HepG2 (cell line): Measurements from ENCODE around the gene NEU4. TPM values are rescaled to one million over a fixed set of nuclear protein-coding genes. Genes with fewer than 3 reads are reported as not detected.
A peak's percentile ranks its signal among the peaks of the same experiment; 100 is the strongest.

Experiments
- CBX5 ChIP-seq: sonication (generic); formaldehyde crosslinking; IDR thresholded peaks from 2 replicates; pipeline ENCODE4 v1.4.0; 2020; ENCODE audit warnings: missing genetic modification reagents, borderline replicate concordance
- HIVEP1 ChIP-seq: sonication (generic); formaldehyde crosslinking; IDR thresholded peaks from 2 replicates; pipeline ENCODE4 v1.4.0; 2020; ENCODE audit warnings: mild to moderate bottlenecking, missing genetic modification reagents
- MAFG ChIP-seq: sonication (generic); formaldehyde crosslinking; IDR thresholded peaks from 2 replicates; pipeline ENCODE4 v1.5.1; 2020; ENCODE audit warnings: mild to moderate bottlenecking, missing genetic modification reagents
- PHF20 ChIP-seq: sonication (generic); formaldehyde crosslinking; IDR thresholded peaks from 2 replicates; pipeline ENCODE4 v1.5.0; 2020; ENCODE audit warnings: mild to moderate bottlenecking, missing genetic modification reagents
- POLR2G ChIP-seq: fragments of 200-400 bp; formaldehyde crosslinking; IDR thresholded peaks from 2 replicates; pipeline ENCODE4 v1.6.1; 2018; ENCODE audit warnings: mild to moderate bottlenecking, low read depth, low read length, moderate library complexity
- SMAD1 ChIP-seq: sonication (generic); formaldehyde crosslinking; IDR thresholded peaks from 2 replicates; pipeline ENCODE4 v1.4.0; 2020; ENCODE audit warnings: missing genetic modification reagents, low read depth, mild to moderate bottlenecking, borderline replicate concordance
- SRSF4 ChIP-seq: fragments of 200-400 bp; formaldehyde crosslinking; IDR thresholded peaks from one replicate; pipeline ENCODE4 v1.6.1; 2018; ENCODE audit warnings: mild to moderate bottlenecking, low read depth, low read length, moderate library complexity; ENCODE audit not compliant: poor library complexity, severe bottlenecking
- ZKSCAN8 ChIP-seq: IDR thresholded peaks from 2 replicates; pipeline ENCODE4 v1.6.1; 2016; ENCODE audit warnings: borderline replicate concordance, missing genetic modification reagents, missing compliant biosample characterization
- ZNF33A ChIP-seq: sonication (generic); formaldehyde crosslinking; IDR thresholded peaks from 2 replicates; pipeline ENCODE4 v1.5.1; 2020; ENCODE audit warnings: missing genetic modification reagents, mild to moderate bottlenecking, moderate library complexity, borderline replicate concordance
- ZNF468 ChIP-seq: sonication (generic); formaldehyde crosslinking; IDR thresholded peaks from 2 replicates; pipeline ENCODE4 v1.8.0; 2022; ENCODE audit warnings: mild to moderate bottlenecking, moderate library complexity, missing genetic modification reagents
- polyA plus RNA-seq, 8 experiments: library from polyadenylated mRNA; depleted of rRNA in 3 of 8; stranded (reverse) in 7 of 8; unstranded in 1 of 8; fragments of >200 nt; fragmentation: Illumina TruSeq in 4 of 8; extraction: Trizol in 4 of 8; gene quantifications; 2 replicates each; pipeline versions ENCODE4 v1.2.1 to v1.2.3, GENCODE V29; 2011 to 2016; ENCODE audit warnings: low read depth in 4 of 8, missing spikeins in 1 of 8, mixed read lengths in 1 of 8; ENCODE audit not compliant: insufficient read depth in 1 of 8
- total RNA-seq, 5 experiments: library from RNA; depleted of rRNA; stranded (reverse); fragments of >200 nt; fragmentation: Illumina TruSeq; extraction: Trizol; gene quantifications; 2 replicates each; pipeline ENCODE4 v1.2.3, GENCODE V29; 2016; ENCODE audit warnings: low read depth in 1 of 5
- TF ChIP-seq, protein P1 (sequence below): sonication (generic); formaldehyde crosslinking; IDR thresholded peaks from 2 replicates; pipeline ENCODE4 v1.5.0; 2020; ENCODE audit warnings: mild to moderate bottlenecking, missing genetic modification reagents
- TF ChIP-seq, protein P2 (sequence below): sonication (generic); formaldehyde crosslinking; conservative IDR thresholded peaks from 2 replicates; pipeline ENCODE4 v1.4.0; 2020; ENCODE audit warnings: mild to moderate bottlenecking, missing genetic modification reagents, moderate library complexity
- TF ChIP-seq, protein P3 (sequence below): sonication (generic); formaldehyde crosslinking; IDR thresholded peaks from 2 replicates; pipeline ENCODE4 v1.8.0; 2022; ENCODE audit warnings: missing genetic modification reagents, mild to moderate bottlenecking, moderate library complexity, borderline replicate concordance
- TF ChIP-seq, protein P4 (sequence below): sonication (generic); formaldehyde crosslinking; IDR thresholded peaks from 2 replicates; pipeline ENCODE4 v1.4.0; 2020; ENCODE audit warnings: mild to moderate bottlenecking, missing genetic modification reagents
- TF ChIP-seq, protein P5 (sequence below): sonication (generic); formaldehyde crosslinking; IDR thresholded peaks from 2 replicates; pipeline ENCODE4 v1.5.0; 2020; ENCODE audit warnings: mild to moderate bottlenecking, missing genetic modification reagents

Gene NEU4
- total and polyA plus RNA-seq, 2 of the 13 experiments (the other 11 are each of a cell fraction or from before 2014, with no cell fraction given): 53.5 to 107 TPM

GRCh38 chr2:241773511-241774418, 35.2 kb upstream of the NEU4 start (continued):
- TF ChIP-seq, protein P1, sequence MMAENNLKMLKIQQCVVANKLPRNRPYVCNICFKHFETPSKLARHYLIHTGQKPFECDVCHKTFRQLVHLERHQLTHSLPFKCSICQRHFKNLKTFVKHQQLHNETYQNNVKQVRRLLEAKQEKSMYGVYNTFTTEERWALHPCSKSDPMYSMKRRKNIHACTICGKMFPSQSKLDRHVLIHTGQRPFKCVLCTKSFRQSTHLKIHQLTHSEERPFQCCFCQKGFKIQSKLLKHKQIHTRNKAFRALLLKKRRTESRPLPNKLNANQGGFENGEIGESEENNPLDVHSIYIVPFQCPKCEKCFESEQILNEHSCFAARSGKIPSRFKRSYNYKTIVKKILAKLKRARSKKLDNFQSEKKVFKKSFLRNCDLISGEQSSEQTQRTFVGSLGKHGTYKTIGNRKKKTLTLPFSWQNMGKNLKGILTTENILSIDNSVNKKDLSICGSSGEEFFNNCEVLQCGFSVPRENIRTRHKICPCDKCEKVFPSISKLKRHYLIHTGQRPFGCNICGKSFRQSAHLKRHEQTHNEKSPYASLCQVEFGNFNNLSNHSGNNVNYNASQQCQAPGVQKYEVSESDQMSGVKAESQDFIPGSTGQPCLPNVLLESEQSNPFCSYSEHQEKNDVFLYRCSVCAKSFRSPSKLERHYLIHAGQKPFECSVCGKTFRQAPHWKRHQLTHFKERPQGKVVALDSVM: peak; percentile 86
- TF ChIP-seq SMAD1 (CRISPR knock-in tag): no peak; the same call in 1 of the 2 replicates
- TF ChIP-seq ZKSCAN8: peak; percentile 53; the same call in 1 of the 2 replicates
- no peak for TF ChIP-seq ZNF468
- TF ChIP-seq, protein P2, sequence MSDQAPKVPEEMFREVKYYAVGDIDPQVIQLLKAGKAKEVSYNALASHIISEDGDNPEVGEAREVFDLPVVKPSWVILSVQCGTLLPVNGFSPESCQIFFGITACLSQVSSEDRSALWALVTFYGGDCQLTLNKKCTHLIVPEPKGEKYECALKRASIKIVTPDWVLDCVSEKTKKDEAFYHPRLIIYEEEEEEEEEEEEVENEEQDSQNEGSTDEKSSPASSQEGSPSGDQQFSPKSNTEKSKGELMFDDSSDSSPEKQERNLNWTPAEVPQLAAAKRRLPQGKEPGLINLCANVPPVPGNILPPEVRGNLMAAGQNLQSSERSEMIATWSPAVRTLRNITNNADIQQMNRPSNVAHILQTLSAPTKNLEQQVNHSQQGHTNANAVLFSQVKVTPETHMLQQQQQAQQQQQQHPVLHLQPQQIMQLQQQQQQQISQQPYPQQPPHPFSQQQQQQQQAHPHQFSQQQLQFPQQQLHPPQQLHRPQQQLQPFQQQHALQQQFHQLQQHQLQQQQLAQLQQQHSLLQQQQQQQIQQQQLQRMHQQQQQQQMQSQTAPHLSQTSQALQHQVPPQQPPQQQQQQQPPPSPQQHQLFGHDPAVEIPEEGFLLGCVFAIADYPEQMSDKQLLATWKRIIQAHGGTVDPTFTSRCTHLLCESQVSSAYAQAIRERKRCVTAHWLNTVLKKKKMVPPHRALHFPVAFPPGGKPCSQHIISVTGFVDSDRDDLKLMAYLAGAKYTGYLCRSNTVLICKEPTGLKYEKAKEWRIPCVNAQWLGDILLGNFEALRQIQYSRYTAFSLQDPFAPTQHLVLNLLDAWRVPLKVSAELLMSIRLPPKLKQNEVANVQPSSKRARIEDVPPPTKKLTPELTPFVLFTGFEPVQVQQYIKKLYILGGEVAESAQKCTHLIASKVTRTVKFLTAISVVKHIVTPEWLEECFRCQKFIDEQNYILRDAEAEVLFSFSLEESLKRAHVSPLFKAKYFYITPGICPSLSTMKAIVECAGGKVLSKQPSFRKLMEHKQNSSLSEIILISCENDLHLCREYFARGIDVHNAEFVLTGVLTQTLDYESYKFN (CRISPR knock-in tag): peak; percentile 55; the same call in 1 of the 2 replicates
- TF ChIP-seq SRSF4: no peak
- no peak for TF ChIP-seq ZNF33A
- TF ChIP-seq, protein P3, sequence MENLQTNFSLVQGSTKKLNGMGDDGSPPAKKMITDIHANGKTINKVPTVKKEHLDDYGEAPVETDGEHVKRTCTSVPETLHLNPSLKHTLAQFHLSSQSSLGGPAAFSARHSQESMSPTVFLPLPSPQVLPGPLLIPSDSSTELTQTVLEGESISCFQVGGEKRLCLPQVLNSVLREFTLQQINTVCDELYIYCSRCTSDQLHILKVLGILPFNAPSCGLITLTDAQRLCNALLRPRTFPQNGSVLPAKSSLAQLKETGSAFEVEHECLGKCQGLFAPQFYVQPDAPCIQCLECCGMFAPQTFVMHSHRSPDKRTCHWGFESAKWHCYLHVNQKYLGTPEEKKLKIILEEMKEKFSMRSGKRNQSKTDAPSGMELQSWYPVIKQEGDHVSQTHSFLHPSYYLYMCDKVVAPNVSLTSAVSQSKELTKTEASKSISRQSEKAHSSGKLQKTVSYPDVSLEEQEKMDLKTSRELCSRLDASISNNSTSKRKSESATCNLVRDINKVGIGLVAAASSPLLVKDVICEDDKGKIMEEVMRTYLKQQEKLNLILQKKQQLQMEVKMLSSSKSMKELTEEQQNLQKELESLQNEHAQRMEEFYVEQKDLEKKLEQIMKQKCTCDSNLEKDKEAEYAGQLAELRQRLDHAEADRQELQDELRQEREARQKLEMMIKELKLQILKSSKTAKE (CRISPR knock-in tag): peak; percentile 78; the same call in 1 of the 2 replicates
- TF ChIP-seq HIVEP1 (CRISPR knock-in tag): peak; percentile 44; the same call in 1 of the 2 replicates
- TF ChIP-seq, protein P4, sequence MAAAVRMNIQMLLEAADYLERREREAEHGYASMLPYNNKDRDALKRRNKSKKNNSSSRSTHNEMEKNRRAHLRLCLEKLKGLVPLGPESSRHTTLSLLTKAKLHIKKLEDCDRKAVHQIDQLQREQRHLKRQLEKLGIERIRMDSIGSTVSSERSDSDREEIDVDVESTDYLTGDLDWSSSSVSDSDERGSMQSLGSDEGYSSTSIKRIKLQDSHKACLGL (CRISPR knock-in tag): 0 out of 2 replicates have a peak, but pooled peaks have one; percentile 24
- TF ChIP-seq MAFG (CRISPR knock-in tag): no peak
- peak; percentile 39 for TF ChIP-seq PHF20 (CRISPR knock-in tag)
- TF ChIP-seq, protein P5, sequence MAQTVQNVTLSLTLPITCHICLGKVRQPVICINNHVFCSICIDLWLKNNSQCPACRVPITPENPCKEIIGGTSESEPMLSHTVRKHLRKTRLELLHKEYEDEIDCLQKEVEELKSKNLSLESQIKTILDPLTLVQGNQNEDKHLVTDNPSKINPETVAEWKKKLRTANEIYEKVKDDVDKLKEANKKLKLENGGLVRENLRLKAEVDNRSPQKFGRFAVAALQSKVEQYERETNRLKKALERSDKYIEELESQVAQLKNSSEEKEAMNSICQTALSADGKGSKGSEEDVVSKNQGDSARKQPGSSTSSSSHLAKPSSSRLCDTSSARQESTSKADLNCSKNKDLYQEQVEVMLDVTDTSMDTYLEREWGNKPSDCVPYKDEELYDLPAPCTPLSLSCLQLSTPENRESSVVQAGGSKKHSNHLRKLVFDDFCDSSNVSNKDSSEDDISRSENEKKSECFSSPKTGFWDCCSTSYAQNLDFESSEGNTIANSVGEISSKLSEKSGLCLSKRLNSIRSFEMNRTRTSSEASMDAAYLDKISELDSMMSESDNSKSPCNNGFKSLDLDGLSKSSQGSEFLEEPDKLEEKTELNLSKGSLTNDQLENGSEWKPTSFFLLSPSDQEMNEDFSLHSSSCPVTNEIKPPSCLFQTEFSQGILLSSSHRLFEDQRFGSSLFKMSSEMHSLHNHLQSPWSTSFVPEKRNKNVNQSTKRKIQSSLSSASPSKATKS (CRISPR knock-in tag): no peak; the same call in 1 of the 2 replicates
- peak; percentile 86 for TF ChIP-seq POLR2G
- TF ChIP-seq CBX5: peak; percentile 56; the same call in 1 of the 2 replicates
